Loucy (cell line): ENCODE results near the gene NUP50.

Source experiments
- H2AFZ ChIP-seq: fragments of 200-600 bp; sonication (generic); 2 replicates; pipeline ENCODE4 v1.6.0; 2016; ENCODE audit warnings: antibody characterized with exemption, mild to moderate bottlenecking, low read length, moderate library complexity
- H3F3A ChIP-seq: fragments of 200-600 bp; 2 replicates; pipeline ENCODE4 v1.6.0; 2016; ENCODE audit warnings: antibody characterized with exemption, low read depth, mild to moderate bottlenecking
- H3K27me3 ChIP-seq: fragments of 200-600 bp; sonication (generic); 2 replicates; pipeline ENCODE4 v1.6.1; 2014; ENCODE audit warnings: low read length, mild to moderate bottlenecking; ENCODE audit not compliant: insufficient read depth, poor library complexity, severe bottlenecking
- H3K36me3 ChIP-seq: fragments of 200-600 bp; sonication (generic); 2 replicates; pipeline ENCODE4 v1.6.1; 2016; ENCODE audit warnings: low read length; ENCODE audit not compliant: insufficient read depth
- H3K4me1 ChIP-seq: fragments of 200-600 bp; sonication (generic); 2 replicates; pipeline ENCODE4 v1.5.1; 2014; ENCODE audit warnings: low read length, mild to moderate bottlenecking; ENCODE audit not compliant: insufficient read depth, poor library complexity, severe bottlenecking
- H3K4me2 ChIP-seq: fragments of 200-600 bp; sonication (generic); 2 replicates; pipeline ENCODE4 v1.6.0; 2014; ENCODE audit warnings: antibody characterized with exemption, low read length, low read depth, mild to moderate bottlenecking; ENCODE audit not compliant: poor library complexity, severe bottlenecking
- H3K4me3 ChIP-seq: fragments of 200-600 bp; sonication (generic); 2 replicates; pipeline ENCODE4 v1.5.1; 2014; ENCODE audit warnings: low read length, mild to moderate bottlenecking, mixed read lengths; ENCODE audit not compliant: poor library complexity, severe bottlenecking
- H3K79me2 ChIP-seq: fragments of 200-600 bp; sonication (generic); 2 replicates; pipeline ENCODE4 v1.6.1; 2014; ENCODE audit warnings: low read length; ENCODE audit not compliant: insufficient read depth
- H3K9ac ChIP-seq: fragments of 200-600 bp; sonication (generic); 2 replicates; pipeline ENCODE4 v1.6.0; 2014; ENCODE audit warnings: mild to moderate bottlenecking, low read depth, low read length, moderate library complexity; ENCODE audit not compliant: poor library complexity, severe bottlenecking
- H3K9me2 ChIP-seq: fragments of 200-600 bp; sonication (generic); replicated peaks from 2 replicates; pipeline ENCODE4 v1.6.1; 2016; ENCODE audit warnings: low read depth, low read length, mixed read lengths
- H3K9me3 ChIP-seq: fragments of 200-600 bp; sonication (generic); 2 replicates; pipeline ENCODE4 v1.6.1; 2014; ENCODE audit warnings: mild to moderate bottlenecking, antibody characterized with exemption, low read length, low read depth; ENCODE audit not compliant: insufficient read depth
- H4K20me1 ChIP-seq: fragments of 200-600 bp; sonication (generic); 2 replicates; pipeline ENCODE4 v1.6.0; 2014; ENCODE audit warnings: antibody characterized with exemption, low read length, mild to moderate bottlenecking; ENCODE audit not compliant: insufficient read depth, poor library complexity, severe bottlenecking
- EZH2phosphoT487 ChIP-seq: fragments of 200-600 bp; IDR thresholded peaks from 2 replicates; pipeline ENCODE4 v1.6.1; 2018; ENCODE audit warnings: antibody characterized with exemption, mild to moderate bottlenecking, moderate library complexity, borderline replicate concordance
- TF ChIP-seq, protein P1 (sequence below): fragments of 200-600 bp; sonication (generic); conservative IDR thresholded peaks from 2 replicates; pipeline ENCODE4 v1.5.1; 2014; ENCODE audit warnings: mild to moderate bottlenecking, antibody characterized with exemption, low read length

The NUP50 gene

DNA sequence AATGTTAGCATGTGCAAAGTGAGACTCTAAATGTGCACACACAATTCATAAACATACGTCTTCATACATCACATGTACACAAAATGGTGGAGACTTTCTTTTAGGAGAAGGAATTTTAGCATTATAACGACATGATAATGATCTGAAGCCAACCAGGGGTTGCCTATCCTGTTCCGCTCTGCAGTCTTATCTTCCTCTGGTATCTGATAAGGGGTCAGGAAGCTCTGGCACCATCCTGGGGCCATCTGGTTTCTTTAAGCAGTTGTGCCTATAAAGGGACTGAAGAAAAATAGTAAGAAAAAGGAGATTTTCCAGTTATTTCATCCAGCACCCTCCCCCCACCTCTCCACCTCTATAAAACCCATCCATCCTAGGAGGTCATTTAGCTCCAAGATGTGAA is 5.8 kb upstream of the NUP50 start:
- H3K9me3 ChIP-seq: no peaks in the 10 kb centered on the region
- no peak overlapping the region for H3K4me2 ChIP-seq
- peaks cover 40% of the 10 kb centered on the region for H3K79me2 ChIP-seq
- H3K4me1 ChIP-seq: peaks cover 46% of the 10 kb centered on the region
- no peak overlapping the region for H2AFZ ChIP-seq
- H3K36me3 ChIP-seq: no peaks in the 10 kb centered on the region
- H3K27me3 ChIP-seq: no peaks in the 10 kb centered on the region
- H4K20me1 ChIP-seq: peaks cover 10% of the 10 kb centered on the region
- no peak for TF ChIP-seq EZH2phosphoT487
- TF ChIP-seq, protein P1, sequence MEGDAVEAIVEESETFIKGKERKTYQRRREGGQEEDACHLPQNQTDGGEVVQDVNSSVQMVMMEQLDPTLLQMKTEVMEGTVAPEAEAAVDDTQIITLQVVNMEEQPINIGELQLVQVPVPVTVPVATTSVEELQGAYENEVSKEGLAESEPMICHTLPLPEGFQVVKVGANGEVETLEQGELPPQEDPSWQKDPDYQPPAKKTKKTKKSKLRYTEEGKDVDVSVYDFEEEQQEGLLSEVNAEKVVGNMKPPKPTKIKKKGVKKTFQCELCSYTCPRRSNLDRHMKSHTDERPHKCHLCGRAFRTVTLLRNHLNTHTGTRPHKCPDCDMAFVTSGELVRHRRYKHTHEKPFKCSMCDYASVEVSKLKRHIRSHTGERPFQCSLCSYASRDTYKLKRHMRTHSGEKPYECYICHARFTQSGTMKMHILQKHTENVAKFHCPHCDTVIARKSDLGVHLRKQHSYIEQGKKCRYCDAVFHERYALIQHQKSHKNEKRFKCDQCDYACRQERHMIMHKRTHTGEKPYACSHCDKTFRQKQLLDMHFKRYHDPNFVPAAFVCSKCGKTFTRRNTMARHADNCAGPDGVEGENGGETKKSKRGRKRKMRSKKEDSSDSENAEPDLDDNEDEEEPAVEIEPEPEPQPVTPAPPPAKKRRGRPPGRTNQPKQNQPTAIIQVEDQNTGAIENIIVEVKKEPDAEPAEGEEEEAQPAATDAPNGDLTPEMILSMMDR: no peak
- no peaks in the 10 kb centered on the region for H3K9me2 ChIP-seq
- no peaks in the 10 kb centered on the region for H3F3A ChIP-seq
- no peak overlapping the region for H3K4me3 ChIP-seq
- no peak overlapping the region for H3K9ac ChIP-seq

DNA sequence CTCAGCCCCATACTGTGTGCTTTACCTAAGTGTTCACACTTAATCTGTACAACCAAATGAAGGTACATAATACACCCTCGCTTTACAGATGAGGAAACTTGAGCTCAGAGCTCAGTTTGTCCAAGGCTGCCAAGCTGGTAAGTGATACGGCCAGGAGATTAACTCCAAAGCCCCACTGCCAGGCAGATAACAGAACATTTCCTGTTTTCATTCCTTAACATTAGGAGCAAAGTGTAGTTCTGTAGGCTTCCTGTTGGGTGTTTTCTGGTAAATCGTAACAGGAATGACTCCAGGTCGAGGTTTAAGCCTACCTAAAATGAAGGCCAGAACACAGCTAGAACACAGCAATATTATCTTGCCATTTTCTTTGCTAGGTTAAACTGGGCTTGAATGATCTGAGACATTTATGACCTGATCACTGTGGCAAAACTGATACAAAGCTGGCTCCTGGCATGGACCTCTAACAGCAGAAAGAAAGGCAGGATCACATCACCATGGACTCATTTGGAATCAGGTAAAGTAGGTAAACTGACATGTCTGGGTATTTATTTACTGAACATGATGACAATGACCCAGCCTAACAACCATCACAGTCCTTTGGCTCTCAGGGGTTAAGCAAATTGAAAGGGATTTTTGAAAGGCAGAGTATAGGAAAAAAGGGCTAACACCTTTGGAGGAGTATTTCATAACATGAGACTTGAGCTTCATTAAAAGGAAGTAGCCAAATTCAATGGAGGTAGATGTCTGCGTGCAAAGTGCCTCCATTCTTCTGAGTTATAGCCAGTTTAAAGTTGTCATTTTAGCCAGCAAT is 3.9 kb upstream of the NUP50 start:
- Histone ChIP-seq H3K36me3 (no peaks in the 10 kb centered on the region), H2AFZ (no peak overlapping the region), H3K9me3 (no peaks in the 10 kb centered on the region), H3K27me3 (no peaks in the 10 kb centered on the region), H3F3A (no peaks in the 10 kb centered on the region), H3K79me2 (peaks cover 55% of the 10 kb centered on the region), H3K4me2 (peak overlapping the region; percentile 84), H4K20me1 (peaks cover 14% of the 10 kb centered on the region), H3K9ac (peak overlapping the region; percentile 51), H3K9me2 (no peaks in the 10 kb centered on the region), H3K4me1 (peaks cover 50% of the 10 kb centered on the region), H3K4me3 (peak overlapping the region; percentile 31)
- TF ChIP-seq, protein P1: peak; percentile 17; the same call in 1 of the 2 replicates
- no peak for TF ChIP-seq EZH2phosphoT487

DNA sequence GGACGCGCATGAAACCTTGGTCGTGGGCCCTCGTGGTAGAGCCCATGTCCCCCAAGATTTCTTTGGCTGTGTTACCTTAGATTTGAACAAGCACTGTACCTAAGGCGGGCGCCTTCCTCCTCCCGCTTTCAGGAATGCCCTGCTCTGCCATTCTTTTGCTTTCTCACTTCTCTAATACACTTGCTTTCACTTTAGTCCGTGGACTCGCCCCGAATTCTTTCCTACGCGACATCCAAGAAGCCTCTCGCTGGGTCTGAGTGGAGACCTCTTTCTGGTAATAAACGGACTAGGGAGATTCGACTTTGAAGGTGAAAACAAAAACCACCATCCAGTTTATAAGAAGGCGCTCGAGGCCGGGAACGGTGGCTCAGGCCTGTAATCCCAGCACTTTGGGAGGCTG is 1.2 kb upstream of the NUP50 start:
- Histone ChIP-seq H3K9ac (peak overlapping the region; percentile 87), H4K20me1 (peaks cover 40% of the 10 kb centered on the region), H3K9me3 (no peaks in the 10 kb centered on the region), H3K4me1 (peaks cover 76% of the 10 kb centered on the region), H3K27me3 (no peaks in the 10 kb centered on the region), H2AFZ (no peak overlapping the region), H3K9me2 (no peaks in the 10 kb centered on the region), H3K4me2 (peak overlapping the region; percentile 84), H3K36me3 (no peaks in the 10 kb centered on the region; the same call in 1 of the 2 replicates), H3K79me2 (peaks cover 82% of the 10 kb centered on the region), H3K4me3 (peak overlapping the region; percentile 87), H3F3A (no peaks in the 10 kb centered on the region)
- TF ChIP-seq, protein P1: no peak
- TF ChIP-seq EZH2phosphoT487: no peak
